Mesenteric fat pad (tissue), 1 donor: ENCODE results near the gene STPG1. TPM values are rescaled to one million over a fixed set of nuclear protein-coding genes. Genes with fewer than 3 reads are reported as not detected.
"Not testable (repeated sequence)": the region's sequence is repeated elsewhere in the genome, so short reads cannot be mapped to it uniquely, and the experiment has no call there.

ENCODE experiments used
- DNase-seq: peaks from one replicate; pipeline ENCODE4 v3.0.0-alpha.2; 2020; ENCODE audit warnings: low spot score
- long read RNA-seq: library from polyadenylated mRNA; unstranded; transcript quantifications from one replicate; pipeline ENCODE4 v2.0.0, GENCODE V29; 2020
- total RNA-seq: library from RNA; stranded (reverse); fragmentation: NEBNext Ultra II Directional; extraction: Animal tissue kit (Norgen Biotek cat#: 25700); gene quantifications from one replicate; pipeline ENCODE4 v1.2.1, GENCODE V29; 2021
- donor health status: DM: yes; HTN: yes; CAD: no.

STPG1 gene, protein sequence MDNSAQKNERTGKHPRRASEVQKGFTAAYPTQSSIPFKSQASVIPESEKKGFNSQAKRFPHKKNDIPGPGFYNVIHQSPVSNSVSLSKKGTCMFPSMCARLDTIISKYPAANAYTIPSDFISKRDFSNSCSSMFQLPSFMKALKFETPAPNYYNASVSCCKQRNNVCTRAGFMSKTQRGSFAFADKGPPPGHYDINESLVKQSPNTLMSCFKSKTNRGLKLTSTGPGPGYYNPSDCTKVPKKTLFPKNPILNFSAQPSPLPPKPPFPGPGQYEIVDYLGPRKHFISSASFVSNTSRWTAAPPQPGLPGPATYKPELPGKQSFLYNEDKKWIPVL
- 7.5 TPM for total RNA-seq
- long read RNA-seq, partial matches to known transcripts, result 1 of 8 reads
- long read RNA-seq, other reads (novel, unspliced or antisense), result 5 of 8 reads

DNA sequence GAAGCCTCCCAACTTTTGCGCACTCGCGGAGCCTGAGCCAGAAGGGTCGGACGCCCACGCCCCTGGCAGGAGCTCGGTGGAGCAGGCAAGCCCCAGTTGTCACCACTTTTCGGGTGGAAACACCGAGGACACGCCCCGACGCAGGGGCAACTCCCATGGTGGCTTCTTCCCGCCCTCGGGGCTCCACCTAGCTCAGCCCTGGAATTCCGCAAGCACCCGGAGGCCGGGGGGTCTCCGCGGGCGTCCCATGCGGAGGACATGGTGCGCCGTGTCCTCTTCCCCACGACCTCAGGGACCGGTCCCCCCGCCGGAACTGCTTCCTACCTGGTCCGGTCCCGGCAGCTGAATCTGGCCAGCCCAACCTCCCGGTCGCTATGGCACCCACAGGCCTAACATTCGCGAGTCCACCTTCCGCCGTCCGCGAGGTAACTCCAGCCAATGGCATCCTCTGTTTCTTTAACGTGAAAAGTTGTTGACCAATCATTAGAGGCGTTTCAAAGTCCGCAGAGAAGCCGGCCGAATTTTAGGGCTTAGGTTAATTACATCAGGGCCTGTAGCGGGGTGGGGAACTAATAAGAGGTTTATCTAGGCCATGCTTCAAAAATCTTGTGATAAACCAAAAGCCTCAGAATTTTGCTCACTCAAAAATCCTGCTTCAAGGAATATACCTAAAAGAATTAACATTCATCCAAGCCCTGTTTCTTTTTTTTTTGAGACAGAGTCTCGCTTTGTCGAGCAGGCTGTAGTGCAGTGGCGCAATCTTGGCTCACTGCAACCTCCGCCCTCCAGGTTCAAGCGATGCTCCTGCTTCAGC lies at the start of gene STPG1:
STPG1 (minus strand) TSS at position 433 of the 814 bp plus-strand sequence. CDS start 12,394 bp downstream, outside the sequence.
- DNase-seq, result no peak

DNA sequence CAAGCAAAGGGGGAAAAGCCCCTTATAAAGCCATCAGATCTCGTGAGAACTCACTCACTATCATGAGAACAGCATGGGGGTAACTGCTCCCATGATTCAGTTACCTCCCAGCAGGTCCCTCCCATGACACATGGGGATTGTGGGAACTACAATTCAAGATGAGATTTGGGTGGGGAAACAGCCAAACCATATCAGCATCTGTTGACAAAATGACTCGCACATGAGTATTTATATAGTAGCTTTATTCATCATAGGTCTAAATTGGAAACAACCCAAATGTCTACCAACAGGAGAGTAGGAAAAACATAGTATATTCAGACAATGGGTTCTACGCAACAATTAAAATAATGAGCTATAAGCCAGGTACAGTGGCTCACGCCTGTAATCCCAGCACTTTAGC lies 48.5 kb upstream of the STPG1 start:
- DNase-seq, result not testable (repeated sequence)

DNA sequence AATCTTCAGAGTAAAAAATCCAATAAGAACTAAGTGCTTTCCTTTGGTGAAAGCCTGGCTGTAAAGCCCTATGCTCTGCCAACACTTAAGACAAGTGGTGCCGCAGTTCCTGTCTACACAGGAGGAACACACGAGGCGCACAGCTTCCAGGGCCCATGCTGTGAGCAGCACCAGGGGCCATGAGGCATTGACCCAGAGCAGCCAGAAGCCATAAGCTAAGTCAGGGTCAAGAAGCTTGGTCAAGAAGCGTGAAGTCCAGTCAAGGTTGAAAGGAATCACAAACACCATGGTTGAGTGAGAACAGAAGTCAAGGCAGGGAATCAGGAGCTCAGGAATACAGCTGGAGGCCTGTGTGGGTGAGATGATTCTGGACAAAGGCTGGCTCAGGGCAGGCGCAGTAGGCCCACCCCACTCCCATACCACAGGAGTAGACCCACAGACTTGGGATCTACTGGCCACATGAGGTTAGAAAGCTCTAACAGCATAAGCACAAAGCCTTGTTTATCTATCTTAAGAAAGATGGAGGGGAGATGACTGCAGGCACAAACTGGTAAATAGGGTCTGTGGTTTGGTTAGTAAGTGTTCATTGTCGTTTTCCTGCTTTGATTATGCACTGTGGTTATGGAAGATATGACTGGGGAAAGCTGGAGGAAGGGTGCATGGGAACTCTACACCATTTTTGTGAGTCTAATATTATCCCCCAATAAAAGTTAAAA lies 46.1 kb upstream of the STPG1 start:
- no peak for DNase-seq

DNA sequence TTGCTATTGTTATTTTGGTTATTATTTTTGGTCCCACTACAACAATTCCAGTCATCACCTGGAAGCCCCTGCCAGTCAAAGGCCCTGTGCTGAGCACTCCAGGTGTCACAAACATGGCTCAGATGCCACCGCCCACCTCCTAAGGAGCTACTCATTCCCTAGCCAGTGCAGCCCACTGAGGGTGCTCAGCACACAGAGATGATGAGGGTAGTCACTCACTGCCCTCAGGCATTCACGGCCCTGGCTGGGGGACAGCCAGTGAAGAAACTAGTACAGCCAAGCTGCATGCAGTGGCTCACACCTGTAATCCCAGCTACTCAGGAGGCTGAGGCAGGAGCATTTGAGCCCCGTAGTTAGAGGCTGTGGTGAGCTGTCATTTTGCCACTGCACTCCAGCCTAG lies 44.3 kb upstream of the STPG1 start:
- DNase-seq, result no peak

DNA sequence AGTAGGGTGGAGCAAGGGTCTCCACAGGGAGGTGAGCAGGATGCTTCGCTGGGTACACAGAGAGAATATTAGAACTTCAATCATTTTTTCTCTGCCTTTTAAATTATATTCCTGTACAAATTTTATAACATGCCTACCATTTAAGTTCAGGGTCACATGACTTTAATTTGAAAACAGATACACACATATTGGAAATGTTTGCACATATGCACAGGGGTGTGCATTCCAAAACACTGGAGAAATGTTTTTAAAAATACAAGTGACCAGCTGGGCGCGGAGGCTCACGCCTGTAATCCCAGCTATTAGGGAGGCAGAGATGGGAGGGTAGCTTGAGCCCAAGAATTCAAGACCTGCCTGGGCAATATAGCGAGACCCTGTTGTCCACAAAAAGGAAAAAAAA lies 41.7 kb upstream of the STPG1 start:
- no peak for DNase-seq

DNA sequence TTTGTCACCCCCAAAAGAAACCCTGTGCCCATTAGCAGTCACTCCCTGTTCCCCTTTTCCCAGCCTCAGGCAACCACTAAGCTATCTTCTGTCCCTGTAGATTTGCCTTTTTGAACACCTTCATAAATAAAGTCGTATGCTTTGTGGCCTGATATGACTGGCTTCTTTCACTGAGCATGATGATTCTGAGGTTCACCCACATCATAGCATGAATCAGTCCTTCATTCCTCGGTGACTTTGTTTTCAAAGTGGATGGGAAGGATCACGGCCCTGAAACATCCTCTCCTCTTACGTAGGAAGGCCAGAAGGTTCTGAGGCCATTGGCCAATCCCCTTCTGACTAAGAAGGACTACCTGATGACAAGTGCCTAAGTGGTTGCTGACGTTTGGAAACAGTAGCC lies 41.1 kb upstream of the STPG1 start:
- DNase-seq, result no peak

DNA sequence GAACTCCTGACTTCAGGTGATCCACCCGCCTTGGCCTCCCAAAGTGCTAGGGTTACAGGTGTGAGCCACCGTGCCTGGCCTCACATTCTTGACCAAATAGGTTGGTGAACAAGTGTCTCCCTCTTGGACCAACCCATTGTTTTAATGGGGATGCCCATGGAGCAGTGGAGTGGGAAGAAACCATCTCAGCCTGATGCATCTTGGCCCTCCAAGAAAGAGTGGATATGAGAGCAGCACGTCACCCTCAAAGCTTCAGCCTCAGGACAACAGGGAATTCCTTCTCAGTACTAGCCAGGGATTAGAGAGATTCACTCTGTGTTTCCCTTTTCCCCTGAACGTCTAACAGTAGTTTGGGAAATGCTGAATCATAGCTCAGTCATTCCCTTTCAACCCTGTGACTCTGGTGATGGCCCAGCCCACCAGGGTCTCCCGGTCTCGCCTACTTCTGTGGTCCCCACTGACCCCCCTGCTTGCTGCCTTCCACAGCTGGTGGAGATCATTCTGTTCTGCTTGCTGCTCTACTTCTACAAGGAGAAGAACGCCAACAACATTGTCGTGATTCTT lies 39.4 kb upstream of the STPG1 start:
- DNase-seq, result no peak

DNA sequence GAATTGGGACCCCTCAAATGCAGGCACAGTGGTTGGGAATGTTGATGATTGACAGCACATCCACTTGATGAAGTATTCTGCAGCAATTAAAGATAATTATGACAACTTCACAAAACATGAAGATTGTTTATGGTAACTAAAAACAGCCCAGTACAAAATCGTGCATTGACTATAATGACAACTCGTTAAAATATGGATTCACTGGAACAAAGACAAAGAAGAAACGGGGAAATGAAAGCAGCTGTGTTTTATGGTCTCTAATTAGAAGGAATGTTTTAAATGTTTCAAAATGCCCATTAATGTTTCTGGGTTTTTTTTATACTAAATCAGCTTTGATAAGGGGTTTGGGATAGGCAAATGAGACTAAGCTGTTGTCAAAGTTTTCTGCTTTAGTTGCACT lies 38.2 kb upstream of the STPG1 start:
- DNase-seq, result no peak

DNA sequence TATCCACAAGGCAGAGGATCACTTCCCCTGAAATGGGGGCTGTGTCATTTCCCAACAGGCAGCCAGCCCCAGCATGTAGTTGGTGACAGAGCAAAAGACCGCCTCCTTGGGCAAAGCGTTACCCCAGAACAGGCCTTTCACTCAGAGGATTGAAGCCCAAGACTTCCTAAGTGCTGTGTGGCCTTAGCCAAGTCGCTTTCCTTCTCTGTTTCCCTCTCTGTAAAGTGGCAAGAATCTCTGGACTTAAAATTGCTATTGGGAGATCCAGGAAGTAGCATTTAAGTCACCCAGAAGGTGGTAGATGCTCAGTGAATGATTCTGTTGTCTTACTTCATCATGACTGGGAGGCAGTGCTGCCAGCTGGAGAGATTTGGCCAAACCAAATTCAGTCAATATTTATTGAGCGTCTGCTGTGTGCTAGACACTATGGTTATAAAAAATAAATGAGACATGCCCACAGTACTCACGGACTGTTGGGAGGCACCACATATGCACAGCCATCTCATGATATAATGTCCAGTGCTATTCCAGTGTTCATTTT lies 37.3 kb upstream of the STPG1 start:
- no peak for DNase-seq

DNA sequence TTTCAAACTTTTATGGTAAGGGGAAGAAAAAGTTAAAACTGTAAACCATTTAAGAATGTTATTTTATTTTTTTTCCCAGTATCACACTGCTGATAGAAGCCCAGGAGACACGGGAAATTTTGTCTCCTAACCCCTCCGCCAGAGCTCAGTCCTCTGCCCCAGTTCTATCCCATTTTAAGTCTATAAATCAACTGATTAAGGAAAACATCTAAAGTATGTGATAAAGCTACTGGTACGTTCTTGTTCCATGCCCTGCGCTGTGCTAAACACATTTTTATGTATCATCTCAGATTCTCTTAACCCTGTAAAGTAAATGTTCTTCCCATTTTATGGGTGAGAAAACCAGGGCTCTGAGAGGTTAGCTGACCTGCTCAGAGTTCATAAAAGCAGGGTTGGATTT lies 36.7 kb upstream of the STPG1 start:
- no peak for DNase-seq

DNA sequence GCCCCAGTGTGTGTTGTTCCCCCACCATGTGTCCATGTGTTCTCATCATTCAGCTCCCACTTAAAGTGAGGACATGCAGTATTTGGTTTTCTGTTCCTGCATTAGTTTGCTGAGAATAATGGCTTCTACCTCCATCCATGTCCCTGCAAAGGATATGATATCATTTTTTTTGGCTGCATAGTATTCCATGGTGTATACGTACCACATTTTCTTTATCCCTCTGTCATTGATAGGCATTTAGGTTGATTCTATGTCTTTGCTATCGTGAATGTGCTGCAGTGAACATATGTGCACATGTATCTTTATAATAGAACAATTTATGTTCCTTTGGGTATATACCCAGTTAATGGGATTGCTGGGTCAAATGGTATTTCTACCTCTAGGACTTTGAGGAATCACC lies 32.9 kb upstream of the STPG1 start:
- DNase-seq, result not testable (repeated sequence)

DNA sequence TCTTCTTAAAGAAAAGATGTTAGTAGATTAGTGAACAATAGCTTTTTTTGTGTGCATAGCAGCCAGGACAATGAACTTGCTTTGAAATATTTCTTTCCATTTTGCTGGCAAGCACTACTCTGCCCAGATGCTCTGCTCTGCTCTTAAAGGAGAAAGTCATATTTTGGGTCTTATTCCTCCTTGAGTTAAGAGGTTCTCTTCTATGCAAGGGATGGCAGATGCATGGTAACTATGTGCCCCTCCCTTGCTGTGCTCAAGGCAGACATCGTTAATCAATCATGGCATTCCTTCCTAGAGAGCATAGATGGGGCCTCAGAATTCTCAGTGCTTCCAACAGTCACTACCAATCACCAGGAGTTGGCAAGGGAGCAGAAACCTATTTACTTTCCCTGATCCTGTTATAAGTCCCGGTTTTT lies 29.7 kb upstream of the STPG1 start:
- no peak for DNase-seq

DNA sequence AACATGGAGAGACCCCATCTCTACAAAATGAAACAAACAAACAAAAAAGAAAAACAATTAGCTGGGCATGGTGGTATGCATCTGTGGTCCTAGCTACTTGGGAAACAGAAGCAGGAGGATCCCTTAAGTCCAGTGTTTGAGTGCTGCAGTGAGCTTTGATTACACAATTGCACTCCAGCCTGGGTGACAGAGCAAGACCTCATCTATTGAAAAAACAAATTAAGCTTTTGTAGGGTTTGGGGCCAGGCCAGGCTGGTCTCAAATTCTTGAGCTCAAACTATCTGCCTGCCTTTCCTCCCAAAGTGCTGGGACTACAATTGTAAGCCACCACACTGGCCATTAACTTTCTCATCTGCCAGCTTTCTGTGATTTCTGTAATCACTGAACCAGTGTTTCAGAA lies 29.2 kb upstream of the STPG1 start:
- no peak for DNase-seq

DNA sequence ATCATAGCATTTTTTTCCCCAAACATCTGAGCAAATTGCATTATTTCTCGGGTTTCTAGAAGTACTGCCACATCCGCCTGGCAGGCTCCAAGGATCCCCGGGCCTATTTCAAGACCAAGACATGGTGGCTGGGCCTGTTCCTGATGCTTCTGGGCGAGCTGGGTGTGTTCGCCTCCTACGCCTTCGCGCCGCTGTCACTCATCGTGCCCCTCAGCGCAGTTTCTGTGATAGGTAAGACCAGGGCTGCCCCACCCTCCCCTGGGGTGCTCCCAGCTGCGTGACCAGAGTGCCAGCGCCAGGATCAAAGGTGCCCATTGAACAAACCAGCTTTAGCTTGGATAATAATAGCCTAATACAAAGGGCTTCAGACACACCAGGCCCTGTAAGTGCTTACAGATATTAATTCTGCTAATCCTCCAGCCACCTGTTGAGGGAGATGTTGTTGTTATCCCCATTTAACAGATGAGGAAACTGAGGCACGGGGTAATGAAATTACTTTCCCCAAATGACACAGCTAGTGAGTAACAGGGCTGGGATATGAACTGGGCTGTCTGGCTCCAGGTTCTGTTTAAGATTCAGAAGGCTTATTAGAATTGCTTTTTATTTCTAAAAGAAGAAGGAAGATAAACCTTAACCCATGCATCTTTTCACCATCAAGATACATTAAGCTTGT lies 28.6 kb upstream of the STPG1 start:
- no peak for DNase-seq

DNA sequence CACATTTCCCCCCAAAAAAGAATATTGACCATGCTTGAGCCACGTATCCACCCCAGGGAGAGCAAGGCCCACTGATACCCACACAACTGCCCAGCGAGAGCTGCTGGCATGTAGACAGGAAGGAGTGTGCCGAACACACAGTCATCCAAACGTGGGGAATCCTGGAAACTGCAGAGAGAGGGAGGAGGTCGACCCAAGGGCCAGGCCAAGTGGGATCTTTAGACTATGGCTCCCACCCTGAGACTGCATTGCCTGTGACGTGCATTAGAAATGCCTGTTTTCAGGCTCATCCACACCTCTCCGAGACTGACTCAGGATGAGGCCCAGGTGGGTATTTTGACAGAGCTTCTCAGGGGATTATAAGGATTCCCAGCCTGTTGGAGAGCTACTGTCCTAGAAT lies 27.9 kb upstream of the STPG1 start:
- no peak for DNase-seq

DNA sequence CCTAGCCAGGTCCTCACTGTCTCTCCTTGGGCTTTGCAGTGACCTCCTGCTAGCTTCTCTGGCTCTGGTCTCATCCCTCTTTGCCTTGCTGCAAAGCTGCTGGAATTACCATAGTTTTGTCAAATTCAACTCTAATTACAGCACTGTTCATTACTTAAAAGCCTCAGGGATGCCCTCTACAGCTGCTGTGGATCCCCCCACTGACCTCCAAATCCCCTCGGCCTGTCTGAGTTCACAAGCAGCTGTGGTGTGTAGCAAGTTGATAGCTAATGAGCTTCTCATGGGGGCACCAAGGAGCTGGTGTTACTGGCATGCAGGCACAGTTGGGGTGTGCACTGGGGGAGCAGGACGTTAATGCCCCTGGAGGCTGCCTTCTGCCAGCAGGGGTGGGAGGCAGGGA lies 26.9 kb upstream of the STPG1 start:
- DNase-seq, result no peak

DNA sequence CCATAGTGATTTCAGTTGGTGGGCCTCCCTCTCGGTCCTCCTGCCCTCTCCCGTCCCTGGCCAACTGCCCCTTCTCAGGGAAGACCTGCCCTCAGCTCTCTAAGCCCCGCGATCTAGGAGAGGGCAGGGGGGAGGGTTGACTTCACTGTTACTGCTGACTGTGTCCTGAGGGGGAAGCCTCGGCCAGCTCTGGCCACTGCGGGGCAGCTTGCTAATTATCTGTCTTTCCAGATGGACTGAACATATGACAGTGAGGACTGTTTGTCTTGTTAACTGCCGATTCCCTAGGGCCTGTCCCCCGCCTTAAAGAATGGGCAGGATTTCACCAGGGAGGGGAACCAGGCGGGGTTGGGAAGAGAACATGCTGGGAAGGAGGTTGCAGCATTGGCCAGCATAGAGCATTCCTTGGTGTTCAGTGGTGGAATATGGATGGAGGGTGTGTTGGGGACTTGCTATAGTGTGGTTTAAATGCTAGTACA lies 24.9 kb upstream of the STPG1 start:
- no peak for DNase-seq

DNA sequence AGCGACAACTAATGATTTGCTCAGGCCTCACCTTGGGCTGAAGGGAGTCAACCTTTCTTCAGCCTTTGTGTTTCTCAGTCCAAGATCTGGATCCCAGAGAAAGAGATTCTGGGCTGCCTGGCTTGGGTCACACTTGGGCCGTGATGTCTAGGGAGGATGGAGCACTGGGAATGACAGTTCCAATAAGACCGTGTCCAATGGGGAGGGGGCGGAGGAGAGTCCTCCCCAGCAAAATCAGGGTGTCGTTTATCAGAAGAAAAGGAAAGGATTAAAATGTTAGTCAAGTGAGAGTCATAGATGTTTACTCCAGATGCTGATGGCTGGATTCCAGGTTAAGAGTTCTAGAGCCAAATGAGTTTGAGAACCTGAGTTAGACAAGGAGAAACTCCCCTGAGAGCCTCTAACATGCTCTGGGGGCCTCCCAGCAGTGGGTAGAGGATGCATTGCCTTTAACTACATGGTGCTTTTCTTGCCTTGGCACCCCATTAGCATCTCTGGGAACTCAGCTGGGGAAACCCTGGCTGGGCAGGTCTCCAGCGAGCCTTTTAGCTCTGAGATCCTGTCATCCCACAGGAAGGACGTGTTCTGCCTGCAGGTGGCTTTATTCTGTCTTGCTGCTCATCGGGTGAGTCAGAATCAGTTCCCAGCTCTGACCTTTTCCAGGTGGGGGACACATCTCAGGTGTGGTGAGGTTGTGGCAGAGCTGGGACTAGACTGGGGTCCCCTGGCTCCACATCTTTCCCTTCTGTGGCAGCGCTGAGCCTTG lies 24.2 kb upstream of the STPG1 start:
- DNase-seq, result no peak

DNA sequence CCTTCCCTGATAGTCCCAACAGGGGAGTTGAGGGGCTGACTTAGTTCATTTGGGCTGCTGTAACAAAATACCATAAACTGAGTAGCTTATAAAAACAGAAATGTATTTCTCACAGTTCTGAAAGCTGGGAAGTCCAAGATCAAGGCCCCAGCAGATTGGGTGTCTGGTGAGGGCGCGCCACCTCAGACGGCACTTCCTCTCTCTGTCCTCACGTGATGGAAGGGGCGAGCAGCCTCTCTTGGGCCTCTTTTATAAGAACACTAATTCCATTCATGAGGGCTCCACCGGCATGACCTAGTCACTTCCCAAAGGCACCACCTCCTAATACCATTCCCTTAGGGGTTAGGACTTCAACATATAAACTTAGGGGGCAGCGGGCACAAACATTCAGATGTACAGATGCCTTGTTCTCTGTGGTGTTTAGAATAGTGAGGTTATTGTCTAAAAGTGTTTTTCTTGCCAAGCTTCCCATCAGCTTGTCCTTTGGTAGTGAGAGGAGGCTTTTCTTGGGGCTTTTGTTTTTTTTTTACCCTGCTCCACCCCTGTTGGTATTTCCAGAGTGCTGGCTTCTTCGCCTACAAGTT lies 22.3 kb upstream of the STPG1 start:
- no peak for DNase-seq

DNA sequence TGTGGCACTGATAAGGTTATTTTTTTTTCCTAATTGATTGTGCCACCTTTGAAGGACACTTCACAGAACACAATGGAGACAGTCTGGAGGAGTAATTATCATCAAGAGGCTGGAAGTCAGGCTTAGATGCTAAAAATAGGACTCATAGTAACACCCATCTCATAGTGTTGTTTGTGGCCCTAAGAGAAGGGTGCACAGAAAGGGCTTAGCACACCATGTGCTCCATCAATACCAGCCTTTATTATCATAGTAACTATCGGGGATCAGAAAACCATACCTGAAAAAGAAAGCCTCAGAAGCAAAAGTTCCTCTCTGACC lies 13.9 kb upstream of the STPG1 start:
- DNase-seq, result no peak
